Endothelial cell (in vitro differentiated cells): ENCODE results near the gene CADM4. TPM values are rescaled to one million over a fixed set of nuclear protein-coding genes. Genes with fewer than 3 reads are reported as not detected.

Experiments used
- DNase-seq: peaks from one replicate; pipeline ENCODE4 v3.0.0; 2021; ENCODE audit warnings: low spot score
- H3K27ac Mint-ChIP-seq: one replicate; pipeline ENCODE4 v1.8.0; 2021; ENCODE audit warnings: mixed read lengths, inconsistent platforms; ENCODE audit not compliant: unreplicated experiment
- H3K27me3 Mint-ChIP-seq: one replicate; pipeline ENCODE4 v1.8.0; 2021; ENCODE audit warnings: mild to moderate bottlenecking, moderate library complexity, mixed read lengths, inconsistent platforms; ENCODE audit not compliant: unreplicated experiment
- H3K36me3 Mint-ChIP-seq: one replicate; pipeline ENCODE4 v1.8.0; 2021; ENCODE audit warnings: mild to moderate bottlenecking, low read depth, mixed read lengths, inconsistent platforms; ENCODE audit not compliant: unreplicated experiment
- H3K4me1 Mint-ChIP-seq: one replicate; pipeline ENCODE4 v1.8.0; 2021; ENCODE audit warnings: mild to moderate bottlenecking, mixed read lengths, inconsistent platforms; ENCODE audit not compliant: unreplicated experiment
- H3K4me3 Mint-ChIP-seq: one replicate; pipeline ENCODE4 v1.8.0; 2021; ENCODE audit warnings: mild to moderate bottlenecking, mixed read lengths, inconsistent platforms; ENCODE audit not compliant: unreplicated experiment
- H3K9me3 Mint-ChIP-seq: one replicate; pipeline ENCODE4 v1.8.0; 2021; ENCODE audit warnings: mixed read lengths, inconsistent platforms; ENCODE audit not compliant: unreplicated experiment
- total RNA-seq: library from RNA; stranded (reverse); fragmentation: NEBNext Ultra II Directional; extraction: Animal tissue kit (Norgen Biotek cat#: 25700); gene quantifications from one replicate; pipeline ENCODE4 v1.2.1, GENCODE V29; 2021; ENCODE audit not compliant: unreplicated experiment
- TF ChIP-seq, protein P1 (sequence below): fragments of 200-600 bp; sonication (generic); IDR thresholded peaks from one replicate; pipeline ENCODE4 v1.5.0; 2021; ENCODE audit warnings: antibody characterized with exemption; ENCODE audit not compliant: unreplicated experiment

The CADM4 gene
- total RNA-seq, 1 donor from 2014 or later: 21.1 TPM

GRCh38 chr19:43611788-43612187 lies 27.9 kb downstream of the CADM4 start, which contains the start of gene SRRM5:
Gene SRRM5 (plus strand): TSS chr19:43612088. CDS start chr19:43612122, 34 bp downstream.
- DNase-seq: no peak
- H3K27ac Mint-ChIP-seq: peak within 1 kb of the TSS; percentile 90
- H3K27me3 Mint-ChIP-seq: peaks cover 5% of the 10 kb centered on the region
- peaks cover 34% of the 10 kb centered on the region for H3K4me1 Mint-ChIP-seq
- TF ChIP-seq, protein P1, sequence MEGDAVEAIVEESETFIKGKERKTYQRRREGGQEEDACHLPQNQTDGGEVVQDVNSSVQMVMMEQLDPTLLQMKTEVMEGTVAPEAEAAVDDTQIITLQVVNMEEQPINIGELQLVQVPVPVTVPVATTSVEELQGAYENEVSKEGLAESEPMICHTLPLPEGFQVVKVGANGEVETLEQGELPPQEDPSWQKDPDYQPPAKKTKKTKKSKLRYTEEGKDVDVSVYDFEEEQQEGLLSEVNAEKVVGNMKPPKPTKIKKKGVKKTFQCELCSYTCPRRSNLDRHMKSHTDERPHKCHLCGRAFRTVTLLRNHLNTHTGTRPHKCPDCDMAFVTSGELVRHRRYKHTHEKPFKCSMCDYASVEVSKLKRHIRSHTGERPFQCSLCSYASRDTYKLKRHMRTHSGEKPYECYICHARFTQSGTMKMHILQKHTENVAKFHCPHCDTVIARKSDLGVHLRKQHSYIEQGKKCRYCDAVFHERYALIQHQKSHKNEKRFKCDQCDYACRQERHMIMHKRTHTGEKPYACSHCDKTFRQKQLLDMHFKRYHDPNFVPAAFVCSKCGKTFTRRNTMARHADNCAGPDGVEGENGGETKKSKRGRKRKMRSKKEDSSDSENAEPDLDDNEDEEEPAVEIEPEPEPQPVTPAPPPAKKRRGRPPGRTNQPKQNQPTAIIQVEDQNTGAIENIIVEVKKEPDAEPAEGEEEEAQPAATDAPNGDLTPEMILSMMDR: no peak
- H3K4me3 Mint-ChIP-seq: peak within 1 kb of the TSS; percentile 72
- H3K9me3 Mint-ChIP-seq: no peaks in the 10 kb centered on the region
- H3K36me3 Mint-ChIP-seq: peaks cover 48% of the 10 kb centered on the region

DNA sequence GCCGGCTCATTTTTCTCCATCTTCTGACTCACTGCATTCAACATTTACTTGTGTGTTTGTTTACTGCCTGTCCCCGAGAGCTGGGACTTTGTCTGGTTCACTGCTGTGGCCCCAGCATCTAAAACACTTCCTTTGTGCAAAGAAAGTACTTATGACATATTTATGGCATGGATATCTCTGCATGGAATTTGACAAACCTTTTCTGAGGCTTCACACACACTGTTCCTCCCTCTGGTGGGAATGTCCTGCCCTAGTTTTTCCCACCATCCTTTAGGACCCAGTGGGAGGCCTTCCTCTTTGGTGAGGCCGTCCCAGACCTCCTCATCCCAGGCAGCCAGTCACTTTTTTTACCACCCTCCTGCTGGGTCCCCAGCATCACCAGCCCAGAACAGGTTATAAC lies 29.2 kb downstream of the CADM4 start:
- H3K9me3 Mint-ChIP-seq: no peaks in the 10 kb centered on the region
- DNase-seq: no peak
- TF ChIP-seq, protein P1: no peak

GRCh38 chr19:43609872-43610271 lies 29.8 kb downstream of the CADM4 start:
- DNase-seq: no peak
- Mint-ChIP-seq H3K9me3 (no peaks in the 10 kb centered on the region), H3K4me3 (no peak overlapping the region), H3K27ac (peak overlapping the region; percentile 42), H3K4me1 (peaks cover 27% of the 10 kb centered on the region), H3K27me3 (peaks cover 5% of the 10 kb centered on the region), H3K36me3 (peaks cover 54% of the 10 kb centered on the region)
- TF ChIP-seq, protein P1: no peak

More for the DNA sequence above, 29.2 kb downstream of the CADM4 start:
- Mint-ChIP-seq H3K27me3 (peaks cover 5% of the 10 kb centered on the region), H3K36me3 (peaks cover 53% of the 10 kb centered on the region), H3K4me3 (peak overlapping the region; percentile 65), H3K4me1 (peaks cover 28% of the 10 kb centered on the region), H3K27ac (peak overlapping the region; percentile 90)

DNA sequence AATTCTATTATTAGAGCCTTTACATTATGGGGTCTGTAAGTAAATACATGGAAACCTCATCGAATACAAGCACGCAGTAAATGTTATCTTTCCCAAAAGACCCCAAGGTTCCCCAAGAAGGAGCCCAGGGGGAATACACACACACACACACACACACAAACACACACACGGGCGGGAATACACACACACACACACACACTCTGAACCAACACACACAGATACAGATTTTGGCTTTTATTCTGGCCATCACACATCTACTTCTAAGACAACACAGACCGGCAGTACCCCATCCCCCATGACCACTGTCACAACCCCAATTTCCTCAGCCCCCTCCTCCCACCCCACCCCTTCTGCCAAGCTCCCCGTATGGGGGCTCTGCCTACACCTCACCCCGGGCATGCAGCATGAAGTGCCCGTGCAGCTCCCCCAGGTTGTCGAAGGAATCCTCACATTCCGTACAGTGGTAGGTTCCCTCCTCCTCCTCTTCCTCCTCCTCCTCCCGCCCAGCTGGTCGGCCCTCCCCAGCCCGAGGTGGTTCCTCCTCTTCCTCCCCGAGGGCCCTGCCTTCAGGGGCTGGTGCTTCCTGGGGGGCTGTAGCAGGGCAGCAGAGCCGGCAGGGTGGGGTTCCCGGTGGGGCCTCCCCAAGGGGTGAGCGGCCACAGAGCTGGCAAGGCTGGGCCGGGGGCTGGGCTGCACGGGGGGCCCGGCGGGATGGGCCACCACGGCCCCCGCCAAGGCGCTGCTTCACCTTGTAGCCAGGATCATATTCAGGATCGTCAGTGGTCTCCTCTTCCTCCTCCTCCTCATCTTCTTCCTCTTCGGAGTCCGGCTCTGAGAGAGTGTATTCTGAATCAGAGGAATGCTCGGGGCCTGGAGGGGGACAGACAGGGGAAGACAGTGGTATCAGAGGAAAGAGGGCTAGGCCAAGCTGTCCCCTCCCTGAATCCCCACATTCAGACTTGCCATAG lies 32.1 kb downstream of the CADM4 start:
- peak overlapping the region; percentile 85 for H3K4me3 Mint-ChIP-seq
- peaks cover 7% of the 10 kb centered on the region for H3K27me3 Mint-ChIP-seq
- TF ChIP-seq, protein P1: no peak
- H3K4me1 Mint-ChIP-seq: peaks cover 27% of the 10 kb centered on the region
- H3K27ac Mint-ChIP-seq: no peak overlapping the region
- no peaks in the 10 kb centered on the region for H3K9me3 Mint-ChIP-seq
- DNase-seq: no peak
- peaks cover 35% of the 10 kb centered on the region for H3K36me3 Mint-ChIP-seq
